ENCODE data around the gene ABCG1. TPM values are rescaled to one million over a fixed set of nuclear protein-coding genes. Genes with fewer than 3 reads are reported as not detected.

The ABCG1 gene
- total and polyA plus RNA-seq, 11 donors = 3.3 to 25.3 (median 13.5) TPM

GRCh38 chr21:42202321-42202720 is 16.6 kb upstream of the ABCG1 start:
- WGBS, 4 donors = 76 to 84% (median 78%) methylated on average over 10 of the region's 10 CpGs
- Histone ChIP-seq H3K27ac (no peak overlapping the region), H3K27me3 (no peaks in the 10 kb centered on the region), H3K36me3 (no peaks in the 10 kb centered on the region), H3K9me3 (peaks cover 0 to 4% (median 0%) of the 10 kb centered on the region in 12 donors), H3K4me1 (peaks cover 0 to 25% (median 9%) of the 10 kb centered on the region in 12 donors), H3K4me3 (no peak overlapping the region)
- no peak for DNase-seq
- intact Hi-C loops (cut with DNase I) = no loop called here
- no peak for TF ChIP-seq POLR2A (IDR thresholded peaks at IDR 0.05)
- no peak for TF ChIP-seq CTCF (IDR thresholded peaks at IDR 0.05)
- ATAC-seq = no peak

GRCh38 chr21:42203321-42203720 is 15.6 kb upstream of the ABCG1 start:
- Histone ChIP-seq H3K9me3 (no peaks in the 10 kb centered on the region), H3K27ac (no peak overlapping the region), H3K36me3 (no peaks in the 10 kb centered on the region), H3K4me1 (peaks cover 0 to 23% (median 9%) of the 10 kb centered on the region in 12 donors), H3K4me3 (no peak overlapping the region), H3K27me3 (no peaks in the 10 kb centered on the region)
- ATAC-seq = no peak
- TF ChIP-seq POLR2A (IDR thresholded peaks at IDR 0.05) (no peak), CTCF (IDR thresholded peaks at IDR 0.05) (no peak)
- 81 to 93% (median 89%) methylated on average over 5 of the region's 5 CpGs for WGBS, 4 donors
- intact Hi-C loops (cut with DNase I) = no loop called here
- DNase-seq = no peak

GRCh38 chr21:42203936-42204335 is 15.0 kb upstream of the ABCG1 start:
- Histone ChIP-seq H3K36me3 (no peaks in the 10 kb centered on the region), H3K9me3 (no peaks in the 10 kb centered on the region), H3K4me3 (no peak overlapping the region), H3K27me3 (no peaks in the 10 kb centered on the region), H3K4me1 (peaks cover 0 to 17% (median 8%) of the 10 kb centered on the region in 12 donors), H3K27ac (no peak overlapping the region)
- intact Hi-C loops (cut with DNase I) = no loop called here
- no peak for DNase-seq
- no peak for ATAC-seq
- 52 to 72% (median 65%) methylated on average over 1 of the region's 1 CpG for WGBS, 4 donors
- TF ChIP-seq CTCF (IDR thresholded peaks at IDR 0.05) (no peak), POLR2A (IDR thresholded peaks at IDR 0.05) (no peak)

- no peak for DNase-seq
- Histone ChIP-seq H3K4me3 (no peak overlapping the region), H3K27me3 (no peaks in the 10 kb centered on the region), H3K4me1 (no peaks in the 10 kb centered on the region), H3K27ac (no peak overlapping the region), H3K36me3 (no peaks in the 10 kb centered on the region), H3K9me3 (no peaks in the 10 kb centered on the region)
- 84 to 94% (median 88%) methylated on average over 2 of the region's 2 CpGs for WGBS, 4 donors
- intact Hi-C loops (cut with DNase I) = no loop called here
- TF ChIP-seq POLR2A (IDR thresholded peaks at IDR 0.05) (no peak), CTCF (IDR thresholded peaks at IDR 0.05) (no peak)
- ATAC-seq = no peak
These were observed 11.5 kb upstream of the ABCG1 start for GRCh38 chr21:42207426-42207825.

Data from heart left ventricle (tissue), 16 donors.